OCI-LY3 (cell line): ENCODE results near the gene NEB.

Source experiments
- H2AFZ ChIP-seq: fragments of 200-600, 300-600 bp; shearing (Covaris generic); 2 replicates; pipeline ENCODE4 v1.6.0; 2014; ENCODE audit warnings: antibody characterized with exemption, low read depth, low read length
- H3K27ac ChIP-seq: fragments of 200-600, 300-600 bp; sonication (generic); 2 replicates; pipeline ENCODE4 v1.5.1; 2014; ENCODE audit warnings: mild to moderate bottlenecking, low read length, moderate library complexity, mixed read lengths
- H3K27me3 ChIP-seq: fragments of 200-600, 300-600 bp; sonication (generic); 2 replicates; pipeline ENCODE4 v1.6.1; 2014; ENCODE audit warnings: low read depth, low read length, mixed read lengths
- H3K36me3 ChIP-seq: fragments of 200-600, 300-600 bp; sonication (generic); replicated peaks from 2 replicates; pipeline ENCODE3; 2014; ENCODE audit warnings: low read depth, low read length, mixed read lengths
- H3K4me1 ChIP-seq: fragments of 300-600, 200-600 bp; sonication (generic); 2 replicates; pipeline ENCODE4 v1.6.1; 2014; ENCODE audit warnings: low read length, mixed read lengths
- H3K4me2 ChIP-seq: fragments of 200-600, 300-600 bp; sonication (generic); 2 replicates; pipeline ENCODE4 v1.6.1; 2014; ENCODE audit warnings: low read length, mixed read lengths
- H3K4me3 ChIP-seq: fragments of 300-600, 200-600 bp; sonication (generic); 2 replicates; pipeline ENCODE4 v1.5.1; 2014; ENCODE audit warnings: antibody characterized with exemption, mild to moderate bottlenecking, low read length, moderate library complexity
- H3K79me2 ChIP-seq: fragments of 300-600, 200-600 bp; shearing (Covaris generic); 2 replicates; pipeline ENCODE4 v1.6.1; 2014; ENCODE audit warnings: mild to moderate bottlenecking, low read length, mixed read lengths
- H3K9ac ChIP-seq: fragments of 300-600, 200-600 bp; shearing (Covaris generic); 2 replicates; pipeline ENCODE4 v1.6.0; 2014; ENCODE audit warnings: mild to moderate bottlenecking, low read length, moderate library complexity
- H3K9me3 ChIP-seq: fragments of 200-600, 300-600 bp; shearing (Covaris generic); 2 replicates; pipeline ENCODE4 v1.6.1; 2014; ENCODE audit warnings: low read length, mixed read lengths; ENCODE audit not compliant: insufficient read depth
- H4K20me1 ChIP-seq: fragments of 200-600, 300-600 bp; sonication (generic); 2 replicates; pipeline ENCODE4 v1.6.1; 2016; ENCODE audit warnings: low read length, mixed read lengths; ENCODE audit not compliant: insufficient read depth
- CTCF ChIP-seq: fragments of 200-600, 300-600 bp; sonication (generic); IDR thresholded peaks from 2 replicates; pipeline ENCODE4 v1.5.1; 2014; ENCODE audit warnings: antibody characterized with exemption, low read length, low read depth
- EZH2phosphoT487 ChIP-seq: fragments of 200-600 bp; shearing (Covaris generic); IDR thresholded peaks from 2 replicates; pipeline ENCODE4 v1.6.1; 2018; ENCODE audit warnings: antibody characterized with exemption, mixed run types, low read depth

Gene NEB

DNA sequence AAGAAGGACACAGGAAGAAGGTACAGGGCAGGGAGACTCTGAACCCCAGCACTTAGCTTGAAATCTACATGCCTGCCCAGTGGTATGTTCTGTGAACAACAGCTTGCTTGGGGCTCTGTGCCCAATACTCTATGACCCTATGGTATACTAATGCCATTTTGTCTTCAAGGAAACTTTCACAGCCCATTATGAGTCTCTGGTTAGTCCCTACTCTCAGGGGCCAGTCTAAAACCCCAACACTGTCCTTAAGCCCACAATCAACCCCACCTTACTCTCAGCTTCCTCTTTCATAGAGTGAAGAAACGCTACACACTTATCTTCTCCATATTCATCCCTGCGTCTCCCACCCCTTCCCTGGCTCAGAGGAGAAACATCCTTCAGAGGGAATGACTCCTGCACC, 16.0 kb downstream of the NEB start:
- no peaks in the 10 kb centered on the region for H3K4me1 ChIP-seq
- H3K79me2 ChIP-seq: no peaks in the 10 kb centered on the region
- H3K4me3 ChIP-seq: no peak overlapping the region
- no peak overlapping the region for H3K4me2 ChIP-seq
- no peak overlapping the region for H3K9ac ChIP-seq
- no peak overlapping the region for H2AFZ ChIP-seq
- no peak overlapping the region for H3K27ac ChIP-seq
- TF ChIP-seq CTCF (no peak), EZH2phosphoT487 (no peak)
- H3K9me3 ChIP-seq: no peaks in the 10 kb centered on the region
- no peaks in the 10 kb centered on the region for H4K20me1 ChIP-seq
- H3K36me3 ChIP-seq: no peaks in the 10 kb centered on the region
- H3K27me3 ChIP-seq: no peaks in the 10 kb centered on the region

DNA sequence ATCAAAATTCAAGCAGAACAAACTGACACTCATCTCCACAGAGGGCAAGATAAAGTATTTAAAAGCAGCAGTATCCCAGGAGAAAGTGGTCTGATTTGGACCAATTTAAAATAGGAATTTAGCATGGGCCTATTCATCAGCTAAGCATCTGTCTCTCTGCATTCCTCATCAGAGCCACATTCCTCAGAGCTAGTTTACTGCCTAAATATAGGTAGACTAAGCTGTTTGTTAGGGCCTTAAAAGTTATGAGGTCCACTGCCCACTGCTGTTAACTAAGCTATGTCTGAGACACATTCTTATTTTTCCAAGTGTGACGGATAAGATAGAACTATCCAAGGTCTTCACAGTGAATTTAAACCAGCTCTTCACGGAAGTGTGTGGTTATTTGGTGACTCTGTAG, 17.6 kb downstream of the NEB start:
- TF ChIP-seq EZH2phosphoT487 (no peak), CTCF (no peak)
- no peak overlapping the region for H3K4me2 ChIP-seq
- H4K20me1 ChIP-seq: no peaks in the 10 kb centered on the region
- H3K9ac ChIP-seq: no peak overlapping the region
- no peak overlapping the region for H3K27ac ChIP-seq
- no peaks in the 10 kb centered on the region for H3K36me3 ChIP-seq
- H3K27me3 ChIP-seq: no peaks in the 10 kb centered on the region
- no peak overlapping the region for H3K4me3 ChIP-seq
- H3K4me1 ChIP-seq: no peaks in the 10 kb centered on the region
- no peaks in the 10 kb centered on the region for H3K79me2 ChIP-seq
- H3K9me3 ChIP-seq: no peaks in the 10 kb centered on the region
- H2AFZ ChIP-seq: no peak overlapping the region

GRCh38 chr2:151713291-151713903, 20.9 kb downstream of the NEB start:
- Histone ChIP-seq H3K9me3 (no peaks in the 10 kb centered on the region), H3K27ac (no peak overlapping the region), H3K79me2 (no peaks in the 10 kb centered on the region), H3K9ac (no peak overlapping the region), H3K4me1 (no peaks in the 10 kb centered on the region), H3K4me3 (no peak overlapping the region), H3K36me3 (no peaks in the 10 kb centered on the region), H2AFZ (no peak overlapping the region), H3K4me2 (no peak overlapping the region), H4K20me1 (no peaks in the 10 kb centered on the region), H3K27me3 (0 out of 2 replicates have a peak, but pooled peaks cover 3% of the 10 kb centered on the region)
- TF ChIP-seq CTCF (no peak), EZH2phosphoT487 (no peak)

- Histone ChIP-seq H3K79me2 (no peaks in the 10 kb centered on the region), H3K4me3 (no peak overlapping the region), H3K36me3 (no peaks in the 10 kb centered on the region), H3K9me3 (no peaks in the 10 kb centered on the region), H3K4me1 (no peaks in the 10 kb centered on the region), H3K9ac (no peak overlapping the region), H3K4me2 (no peak overlapping the region), H3K27me3 (peaks cover 10% of the 10 kb centered on the region; the same call in 1 of the 2 replicates), H2AFZ (no peak overlapping the region), H3K27ac (no peak overlapping the region), H4K20me1 (no peaks in the 10 kb centered on the region)
- TF ChIP-seq EZH2phosphoT487 (no peak), CTCF (no peak)
Measured at GRCh38 chr2:151711025-151711424, 23.3 kb downstream of the NEB start.
